ENCODE measurements around the gene SEPTIN11. TPM values are rescaled to one million over a fixed set of nuclear protein-coding genes. Genes with fewer than 3 reads are reported as not detected.

SEPTIN11 gene
- total and polyA plus RNA-seq, 2 donors (not counting 1 experiment from before 2014, with no cell fraction given), result 688 to 1,286 TPM

- Histone ChIP-seq H3K9me3 (ENCODE audit: control insufficient read depth, insufficient read depth, low read depth, low read length) (no peaks in the 10 kb centered on the region), H2AFZ (ENCODE audit: low read length) (no peak overlapping the region), H3K4me2 (ENCODE audit: extremely low read depth, insufficient read depth, low read length) (no peak overlapping the region), H3K4me3 (replicated peaks in 1 of 4; ENCODE audit: control extremely low read depth in 1 of 4, insufficient read depth in 1 of 4, low read depth in 3 of 4, low read length in 4 of 4) (no peak overlapping the region), H3K27ac (ENCODE audit: insufficient read depth, low read length) (no peak overlapping the region), H3K27me3 (ENCODE audit: control insufficient read depth, insufficient read depth, low read length) (no peaks in the 10 kb centered on the region), H4K20me1 (ENCODE audit: control insufficient read depth, extremely low read depth, insufficient read depth, low read length) (no peaks in the 10 kb centered on the region), H3K79me2 (ENCODE audit: control insufficient read depth, insufficient read depth, low read length) (peaks cover 94% of the 10 kb centered on the region), H3K36me3 (ENCODE audit: control insufficient read depth, insufficient read depth, low read length) (peaks cover 2% of the 10 kb centered on the region), H3K4me1 (ENCODE audit: control insufficient read depth, extremely low read depth, insufficient read depth, low read length) (peaks cover 5% of the 10 kb centered on the region), H3K9ac (ENCODE audit: insufficient read depth, low read length) (no peak overlapping the region)
- DNase-seq (ENCODE audit: low read depth in 2 of 2), result peak in 1 of 2 donors; percentile 54
- TF ChIP-seq EZH2 (IDR thresholded peaks at IDR 0.05; ENCODE audit: low read length, missing control alignments) (no peak), CTCF (conservative IDR thresholded peaks at IDR 0.05 in 1 of 2, IDR thresholded peaks at IDR 0.05 in 1 of 2; ENCODE audit: low read depth in 1 of 2, low read length in 2 of 2) (no peak)
Observed at GRCh38 chr4:76964769-76965168, 15.2 kb downstream of the SEPTIN11 start.

GRCh38 chr4:76965866-76966579 is 16.5 kb downstream of the SEPTIN11 start:
- Histone ChIP-seq H3K4me2 (ENCODE audit: extremely low read depth, insufficient read depth, low read length) (no peak overlapping the region), H3K9me3 (ENCODE audit: control insufficient read depth, insufficient read depth, low read depth, low read length) (no peaks in the 10 kb centered on the region), H3K4me1 (ENCODE audit: control insufficient read depth, extremely low read depth, insufficient read depth, low read length) (peaks cover 5% of the 10 kb centered on the region), H3K9ac (ENCODE audit: insufficient read depth, low read length) (no peak overlapping the region), H3K79me2 (ENCODE audit: control insufficient read depth, insufficient read depth, low read length) (peaks cover 94% of the 10 kb centered on the region), H4K20me1 (ENCODE audit: control insufficient read depth, extremely low read depth, insufficient read depth, low read length) (peaks cover 2% of the 10 kb centered on the region), H3K4me3 (replicated peaks in 1 of 4; ENCODE audit: control extremely low read depth in 1 of 4, insufficient read depth in 1 of 4, low read depth in 3 of 4, low read length in 4 of 4) (no peak overlapping the region), H3K27ac (ENCODE audit: insufficient read depth, low read length) (no peak overlapping the region), H2AFZ (ENCODE audit: low read length) (no peak overlapping the region), H3K27me3 (ENCODE audit: control insufficient read depth, insufficient read depth, low read length) (no peaks in the 10 kb centered on the region), H3K36me3 (ENCODE audit: control insufficient read depth, insufficient read depth, low read length) (no peaks in the 10 kb centered on the region)
- DNase-seq (ENCODE audit: low read depth in 2 of 2), result no peak
- TF ChIP-seq EZH2 (IDR thresholded peaks at IDR 0.05; ENCODE audit: low read length, missing control alignments), result no peak
- no peak for TF ChIP-seq CTCF (conservative IDR thresholded peaks at IDR 0.05 in 1 of 2, IDR thresholded peaks at IDR 0.05 in 1 of 2; ENCODE audit: low read depth in 1 of 2, low read length in 2 of 2)

GRCh38 chr4:76968937-76969336 is 19.4 kb downstream of the SEPTIN11 start:
- H3K4me1 ChIP-seq (ENCODE audit: control insufficient read depth, extremely low read depth, insufficient read depth, low read length), result no peaks in the 10 kb centered on the region
- no peaks in the 10 kb centered on the region for H3K27me3 ChIP-seq (ENCODE audit: control insufficient read depth, insufficient read depth, low read length)
- no peaks in the 10 kb centered on the region for H3K36me3 ChIP-seq (ENCODE audit: control insufficient read depth, insufficient read depth, low read length)
- no peak overlapping the region for H2AFZ ChIP-seq (ENCODE audit: low read length)
- H3K79me2 ChIP-seq (ENCODE audit: control insufficient read depth, insufficient read depth, low read length), result peaks cover 97% of the 10 kb centered on the region
- no peak overlapping the region for H3K4me2 ChIP-seq (ENCODE audit: extremely low read depth, insufficient read depth, low read length)
- H3K27ac ChIP-seq (ENCODE audit: insufficient read depth, low read length), result no peak overlapping the region
- no peaks in the 10 kb centered on the region for H3K9me3 ChIP-seq (ENCODE audit: control insufficient read depth, insufficient read depth, low read depth, low read length)
- H3K9ac ChIP-seq (ENCODE audit: insufficient read depth, low read length), result no peak overlapping the region
- H3K4me3 ChIP-seq (replicated peaks in 1 of 4; ENCODE audit: control extremely low read depth in 1 of 4, insufficient read depth in 1 of 4, low read depth in 3 of 4, low read length in 4 of 4), result no peak overlapping the region
- peaks cover 2% of the 10 kb centered on the region for H4K20me1 ChIP-seq (ENCODE audit: control insufficient read depth, extremely low read depth, insufficient read depth, low read length)
- DNase-seq (ENCODE audit: low read depth in 2 of 2), result no peak
- TF ChIP-seq EZH2 (IDR thresholded peaks at IDR 0.05; ENCODE audit: low read length, missing control alignments) (no peak), CTCF (conservative IDR thresholded peaks at IDR 0.05 in 1 of 2, IDR thresholded peaks at IDR 0.05 in 1 of 2; ENCODE audit: low read depth in 1 of 2, low read length in 2 of 2) (no peak)

Data from fibroblast of lung (primary cell).